GM21737 (cell line): ENCODE measurements around the gene SCFD2.
A peak's percentile ranks its signal among the peaks of the same experiment; 100 is the strongest.

Experiments
- ATAC-seq: cut with Tn5 transposase; IDR thresholded peaks from one replicate; pipeline ENCODE4 v1.9.1; 2021; ENCODE audit warnings: mild to moderate bottlenecking, moderate library complexity; ENCODE audit not compliant: unreplicated experiment

The SCFD2 gene

GRCh38 chr4:52868133-52868532, 497.7 kb downstream of the SCFD2 start:
- ATAC-seq, result no peak

DNA sequence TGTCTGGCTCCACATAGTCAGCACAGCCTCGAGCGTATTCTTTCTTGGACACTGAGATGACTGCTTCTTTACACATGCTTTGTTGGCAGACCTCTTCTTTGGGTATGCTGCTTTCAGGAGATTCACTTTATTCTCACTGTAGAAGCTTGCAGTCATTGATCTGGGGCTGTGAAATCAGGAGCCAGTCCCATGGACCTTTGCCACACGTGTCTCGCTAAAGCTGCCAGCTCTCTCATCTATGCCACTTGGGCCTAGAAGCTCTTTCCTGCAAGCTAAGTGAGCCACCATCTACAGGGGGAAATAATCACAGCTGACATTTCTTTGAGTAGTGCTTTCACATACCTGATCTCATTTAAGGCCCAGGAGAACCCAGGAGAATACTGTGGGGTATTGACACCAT, 498.7 kb downstream of the SCFD2 start:
- no peak for ATAC-seq

DNA sequence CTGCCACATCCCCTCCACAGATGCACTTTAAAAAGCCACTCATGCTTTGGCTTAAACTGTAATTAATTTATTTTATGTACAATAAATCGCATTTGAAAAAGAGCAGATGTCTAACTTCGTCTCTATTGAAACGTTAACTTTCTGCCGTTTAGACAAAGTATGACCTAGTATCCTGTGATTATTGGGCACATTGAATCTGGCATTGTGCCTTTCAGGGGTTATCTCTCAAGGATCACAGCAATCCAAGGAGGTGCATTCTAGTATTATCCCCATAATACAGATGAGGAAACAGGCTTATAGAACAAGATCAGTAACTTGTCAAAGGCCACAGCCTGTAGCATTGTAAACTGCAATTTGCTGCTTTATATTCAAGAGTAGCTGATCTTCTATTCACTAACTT, 499.1 kb downstream of the SCFD2 start:
- no peak for ATAC-seq

DNA sequence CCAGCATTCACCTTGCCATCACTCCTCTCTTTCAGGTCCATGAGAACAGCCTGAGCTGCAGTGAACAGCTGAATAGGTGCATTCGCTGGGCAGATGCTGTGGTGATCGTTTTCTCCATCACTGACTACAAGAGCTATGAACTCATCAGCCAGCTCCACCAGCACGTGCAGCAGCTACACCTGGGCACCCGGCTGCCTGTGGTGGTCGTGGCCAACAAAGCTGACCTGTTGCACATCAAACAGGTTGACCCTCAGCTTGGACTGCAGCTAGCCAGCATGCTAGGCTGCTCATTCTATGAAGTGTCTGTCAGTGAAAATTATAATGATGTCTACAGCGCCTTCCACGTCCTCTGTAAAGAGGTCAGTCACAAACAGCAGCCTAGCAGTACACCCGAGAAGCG, 500.6 kb downstream of the SCFD2 start:
- ATAC-seq, result no peak

DNA sequence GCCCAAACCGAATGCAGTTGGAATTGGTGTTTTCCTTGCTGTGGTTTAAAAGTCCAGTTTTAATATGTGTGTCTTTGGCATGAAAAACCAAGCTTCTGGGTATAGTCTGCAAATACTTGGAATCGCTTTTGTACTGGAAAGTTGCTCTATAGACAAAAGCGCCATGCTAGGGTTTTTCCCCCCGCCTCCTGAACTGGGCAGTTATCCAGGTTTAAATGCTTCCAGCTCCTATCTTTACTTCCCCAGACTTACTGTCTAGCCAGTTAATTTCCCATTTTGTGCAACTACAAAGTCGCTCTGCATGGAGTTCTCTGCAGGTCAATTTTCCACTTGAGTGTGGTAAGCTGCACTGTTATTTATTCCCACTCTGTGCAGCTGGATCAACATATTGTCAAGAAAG, 501.1 kb downstream of the SCFD2 start:
- no peak for ATAC-seq

DNA sequence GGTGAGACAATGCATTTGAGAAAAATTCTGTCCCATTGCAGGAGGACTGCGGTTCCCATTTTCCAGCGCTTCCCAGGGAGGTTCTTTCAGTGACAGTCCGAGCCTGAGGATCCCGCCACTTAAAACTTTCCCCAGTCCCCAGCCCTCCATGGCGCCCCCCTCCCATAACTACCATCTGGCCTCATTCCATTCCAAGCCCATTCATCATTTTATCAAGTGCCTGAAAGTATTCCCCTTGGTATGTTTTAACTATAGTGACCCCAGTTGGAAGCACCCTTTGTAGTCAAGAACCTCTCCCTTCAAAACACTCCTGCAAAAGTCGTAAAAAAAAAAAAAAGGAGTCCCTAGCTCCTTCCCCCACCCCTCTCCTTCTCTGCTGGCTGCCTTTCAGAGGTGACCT, 502.5 kb downstream of the SCFD2 start:
- ATAC-seq, result no peak

DNA sequence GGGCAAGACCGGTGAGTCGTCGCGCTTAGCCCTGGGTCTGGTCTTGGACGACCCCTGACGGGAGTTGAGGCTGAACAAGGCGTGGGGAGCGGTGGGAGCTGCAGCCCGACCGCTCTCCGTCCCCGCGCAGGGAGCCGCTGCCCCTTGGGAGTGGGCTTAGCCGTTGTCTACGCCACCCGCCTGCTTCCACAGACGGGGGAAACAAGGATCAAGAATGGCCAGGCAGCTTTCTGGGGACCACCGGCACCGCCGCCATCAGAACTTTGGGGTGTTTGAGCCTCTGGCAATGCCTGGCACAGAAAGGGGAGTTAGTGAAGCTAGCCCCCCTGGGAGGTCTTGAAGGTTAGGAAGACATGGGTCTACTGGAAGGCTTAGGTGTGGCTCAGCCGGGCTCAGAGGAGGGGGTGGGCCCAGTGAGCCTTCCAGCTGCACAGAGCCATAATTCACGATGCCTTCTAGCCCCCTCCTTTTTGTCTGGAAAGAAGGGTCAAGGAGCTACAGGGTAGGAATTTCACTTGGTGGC, 503.2 kb downstream of the SCFD2 start:
- no peak for ATAC-seq

DNA sequence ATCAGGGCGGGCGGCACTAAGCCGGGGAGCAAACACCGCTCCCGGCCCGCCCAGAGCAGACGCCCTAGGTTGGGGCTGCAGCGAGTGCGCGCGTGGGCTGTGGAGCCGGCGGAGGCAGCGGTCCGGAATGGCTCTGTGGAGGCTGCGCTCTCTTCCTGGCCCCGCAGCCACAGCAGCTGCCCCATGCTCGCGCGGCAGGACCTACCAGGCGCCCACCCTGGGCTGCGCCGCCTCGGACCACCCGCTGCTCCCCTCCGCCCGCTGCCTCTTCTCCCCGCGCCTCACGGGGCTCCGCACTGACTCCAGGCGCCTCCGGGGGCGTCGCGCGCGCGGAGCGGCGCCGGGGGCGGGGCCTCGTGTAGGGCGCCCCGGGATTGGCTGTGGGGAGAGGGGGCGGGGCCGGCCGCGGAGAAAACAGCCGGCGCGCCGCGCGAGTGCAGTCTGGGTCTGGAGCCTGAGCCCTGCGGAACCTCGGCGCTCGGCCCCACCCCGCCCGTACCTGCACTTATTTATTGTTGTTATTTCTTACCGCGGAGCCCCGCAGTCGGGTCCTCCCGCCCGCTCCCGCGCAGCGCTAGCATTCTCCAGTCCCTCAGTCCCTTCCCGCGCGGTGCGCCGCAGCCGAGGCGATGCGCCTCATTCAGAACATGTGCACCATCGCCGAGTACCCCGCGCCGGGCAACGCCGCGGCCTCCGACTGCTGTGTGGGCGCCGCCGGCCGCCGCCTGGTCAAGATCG, 503.8 kb downstream of the SCFD2 start, which contains the start of gene RASL11B:
RASL11B (plus strand) TSS at position 439 of the 738 bp plus-strand sequence; CDS start at position 630, 191 bp downstream.
- ATAC-seq, result peak; percentile 100

- ATAC-seq, result no peak
Observed at GRCh38 chr4:52861171-52861823, 504.6 kb downstream of the SCFD2 start.

- no peak for ATAC-seq
Observed at GRCh38 chr4:52860361-52860760, 505.5 kb downstream of the SCFD2 start.

DNA sequence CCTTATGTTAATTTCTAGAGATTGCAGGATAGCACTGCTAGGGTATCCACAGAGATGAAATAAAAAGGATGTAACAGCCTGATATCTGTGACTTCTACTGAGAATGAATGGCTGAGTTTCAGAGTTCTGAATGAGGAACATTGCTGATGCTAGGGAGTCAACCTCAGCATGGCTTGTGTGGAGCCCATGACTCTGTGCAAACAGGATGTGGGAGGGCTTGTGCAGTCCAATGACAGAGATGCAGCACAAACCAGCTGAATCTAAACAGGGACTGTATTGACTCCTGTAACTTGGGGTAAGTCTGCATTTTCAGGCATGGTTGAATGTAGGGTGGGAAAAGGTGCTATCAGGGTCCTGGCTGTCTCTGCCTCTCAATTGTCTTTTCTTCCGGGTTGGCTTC, 509.1 kb downstream of the SCFD2 start:
- ATAC-seq, result no peak

DNA sequence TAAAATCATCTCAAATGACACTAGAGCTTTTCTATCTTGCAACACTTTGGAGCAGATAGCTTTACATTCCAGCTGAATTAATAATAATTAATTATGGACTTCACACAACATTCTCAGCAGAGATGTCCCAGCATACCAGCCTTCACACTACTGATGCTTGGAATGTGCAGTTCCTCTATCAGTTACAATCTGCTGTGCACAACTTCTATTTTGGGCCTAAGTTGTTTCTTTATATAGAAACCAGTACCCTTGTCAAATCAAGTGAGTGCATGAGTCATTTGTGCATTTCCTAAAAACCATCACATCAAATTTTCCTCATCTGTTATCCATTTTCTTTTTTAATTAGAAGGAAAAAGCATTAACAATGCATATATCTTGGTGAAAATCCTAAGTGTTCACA, 512.5 kb downstream of the SCFD2 start:
- ATAC-seq, result no peak

- ATAC-seq, result no peak
Observed at GRCh38 chr4:52852711-52853110, 513.1 kb downstream of the SCFD2 start.

- no peak for ATAC-seq
Observed at GRCh38 chr4:52852041-52852440, 513.8 kb downstream of the SCFD2 start.

- no peak for ATAC-seq
Observed at GRCh38 chr4:52850406-52851124, 515.3 kb downstream of the SCFD2 start.

DNA sequence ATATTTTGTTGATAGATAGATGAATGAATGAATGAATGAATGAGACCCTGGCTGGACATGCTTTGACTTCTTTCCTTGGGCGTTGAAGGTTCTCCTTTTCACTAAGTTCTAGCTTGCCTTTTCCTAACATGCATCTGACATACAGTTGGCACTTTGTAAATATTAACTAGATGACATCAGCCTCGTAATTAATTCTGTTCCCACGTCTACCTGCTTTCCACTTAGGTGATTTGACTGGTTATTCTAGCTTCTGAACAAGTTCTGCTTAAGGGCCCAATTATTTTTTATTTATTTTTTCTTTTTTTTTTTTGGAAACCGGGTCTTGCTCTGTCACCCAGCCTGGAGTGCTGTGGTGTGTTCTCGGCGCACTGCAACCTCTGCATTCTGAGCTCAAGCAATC, 517.6 kb downstream of the SCFD2 start:
- no peak for ATAC-seq

GRCh38 chr4:52846502-52846901, 519.4 kb downstream of the SCFD2 start:
- ATAC-seq, result no peak

DNA sequence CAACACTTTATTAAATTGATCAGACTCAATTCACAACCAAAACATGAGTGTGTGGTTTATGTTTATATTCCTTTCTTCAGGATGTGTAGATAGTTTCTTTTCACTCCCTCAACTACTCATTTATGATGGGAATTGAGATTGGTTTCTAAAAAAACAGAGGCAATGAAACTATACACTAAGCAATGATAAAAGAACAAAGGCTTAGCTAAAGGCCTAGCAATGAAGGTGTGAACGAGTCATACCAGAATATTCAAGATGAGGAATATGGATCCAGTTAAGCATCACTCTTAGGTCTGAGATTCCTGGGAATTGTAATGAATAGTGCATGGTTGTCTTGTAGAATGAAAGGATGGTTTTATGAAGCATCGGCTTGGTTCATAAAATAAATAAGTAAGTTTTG, 521.3 kb downstream of the SCFD2 start:
- no peak for ATAC-seq

DNA sequence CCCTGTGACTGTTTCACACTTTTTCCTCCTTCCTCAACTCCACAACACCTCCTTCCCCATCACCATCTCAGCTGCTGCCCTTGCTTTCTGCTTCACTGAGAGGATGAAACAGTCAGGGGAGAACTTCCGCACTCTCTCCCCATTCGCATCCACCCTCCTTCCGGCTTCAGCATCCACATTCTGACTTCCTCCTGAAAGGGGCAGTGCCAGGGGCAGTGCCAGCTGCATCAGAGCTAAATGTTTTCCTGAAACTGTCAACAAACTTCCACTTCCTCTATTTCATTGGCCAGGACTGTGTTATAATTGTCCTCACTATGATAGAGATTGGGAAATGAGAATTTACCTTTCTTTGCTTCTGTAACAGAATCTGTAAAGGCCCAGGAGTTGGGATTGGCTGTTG, 521.9 kb downstream of the SCFD2 start:
- no peak for ATAC-seq

DNA sequence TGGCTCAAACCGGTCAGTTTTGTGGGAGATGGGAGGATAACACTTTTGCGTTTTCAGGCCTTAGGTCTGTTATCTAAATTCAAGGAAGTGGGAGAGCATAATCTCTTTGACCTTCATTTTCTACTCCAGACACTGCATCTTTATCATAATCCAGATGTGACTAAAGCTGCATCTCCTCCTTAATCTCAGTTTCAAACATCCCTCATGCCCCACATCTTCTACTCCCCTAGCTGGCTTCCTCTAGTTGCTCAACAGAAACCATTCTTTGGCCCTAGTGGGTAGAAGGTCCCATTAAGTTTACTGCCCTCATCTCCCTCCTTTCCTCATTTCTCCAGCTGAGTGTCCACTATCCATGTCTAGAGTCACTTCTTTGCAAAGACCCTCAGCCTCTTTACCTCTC, 522.5 kb downstream of the SCFD2 start:
- no peak for ATAC-seq

GRCh38 chr4:52842792-52843191, 523.1 kb downstream of the SCFD2 start:
- no peak for ATAC-seq
